Liver (tissue), 9 donors: ENCODE measurements around the gene ERH. TPM values are rescaled to one million over a fixed set of nuclear protein-coding genes. Genes with fewer than 3 reads are reported as not detected.

Experiments used
- DNase-seq: peaks from one replicate; pipeline ENCODE4 v3.0.0-alpha.2; 2017; ENCODE audit warnings: low spot score
- H3K27ac ChIP-seq, 2 donors: one replicate each; pipeline ENCODE4 v1.7.0; 2013; ENCODE audit warnings: inconsistent platforms in 2 of 2, low read length in 2 of 2, control low read depth in 1 of 2, low read depth in 1 of 2, mild to moderate bottlenecking in 1 of 2
- H3K27me3 ChIP-seq, 4 donors: one replicate each; pipeline versions ENCODE4 v1.6.1 to v1.7.0; 2013; ENCODE audit warnings: low read length in 3 of 4, inconsistent platforms in 1 of 4, mild to moderate bottlenecking in 1 of 4, moderate library complexity in 1 of 4; ENCODE audit not compliant: control insufficient read depth in 4 of 4, insufficient read depth in 4 of 4
- H3K36me3 ChIP-seq, 4 donors: one replicate each; pipeline versions ENCODE4 v1.6.1 to v1.7.0; 2013; ENCODE audit warnings: low read length in 3 of 4, mild to moderate bottlenecking in 3 of 4, low read depth in 1 of 4, moderate library complexity in 1 of 4; ENCODE audit not compliant: control insufficient read depth in 4 of 4, insufficient read depth in 3 of 4
- H3K4me1 ChIP-seq, 4 donors: one replicate each; pipeline versions ENCODE4 v1.6.1 to v1.7.0; 2013; ENCODE audit warnings: low read length in 3 of 4, mild to moderate bottlenecking in 3 of 4, moderate library complexity in 1 of 4; ENCODE audit not compliant: control insufficient read depth in 4 of 4, insufficient read depth in 4 of 4
- H3K4me3 ChIP-seq, 3 donors: one replicate each; pipeline versions ENCODE4 v1.6.1 to v1.7.0; 2013; ENCODE audit warnings: low read length in 3 of 3, control low read depth in 1 of 3, low read depth in 1 of 3, mild to moderate bottlenecking in 1 of 3
- H3K9ac ChIP-seq, 2 donors: one replicate each; pipeline ENCODE4 v1.7.0; 2013; ENCODE audit warnings: low read length in 2 of 2, mild to moderate bottlenecking in 2 of 2, moderate library complexity in 2 of 2, control low read depth in 1 of 2, low read depth in 1 of 2
- H3K9me3 ChIP-seq, 4 donors: one replicate each; pipeline versions ENCODE4 v1.6.1 to v1.7.0; 2013; ENCODE audit warnings: low read length in 3 of 4; ENCODE audit not compliant: control insufficient read depth in 4 of 4
- ATF3 ChIP-seq: IDR thresholded peaks from 2 replicates; pipeline ENCODE4 v1.6.1; 2016; ENCODE audit warnings: antibody characterized with exemption
- CTCF ChIP-seq: fragments of 150-350 bp; IDR thresholded peaks from 2 replicates; pipeline ENCODE4 v1.5.1; 2017; ENCODE audit warnings: improper control_type of control experiment, low read depth, low read length; ENCODE audit not compliant: missing input control
- EGR1 ChIP-seq, 2 donors: IDR thresholded peaks; 2 replicates each; pipeline ENCODE4 v1.6.1; 2016 to 2018; ENCODE audit warnings: antibody characterized with exemption in 2 of 2, low read depth in 2 of 2
- FOXA1 ChIP-seq: IDR thresholded peaks from 2 replicates; pipeline ENCODE4 v1.6.1; 2016; ENCODE audit warnings: antibody characterized with exemption
- GABPA ChIP-seq, 2 donors: IDR thresholded peaks in 1 of 2; conservative IDR thresholded peaks in 1 of 2; 2 replicates each; pipeline ENCODE4 v1.6.1; 2016; ENCODE audit warnings: antibody characterized with exemption in 2 of 2, mild to moderate bottlenecking in 1 of 2, moderate library complexity in 1 of 2
- HNF4A ChIP-seq, 2 donors: conservative IDR thresholded peaks; 2 replicates each; pipeline ENCODE4 v1.6.1; 2016; ENCODE audit warnings: antibody characterized with exemption in 2 of 2, mild to moderate bottlenecking in 2 of 2
- JUND ChIP-seq, 2 donors: IDR thresholded peaks; 2 replicates each; pipeline ENCODE4 v1.6.1; 2016; ENCODE audit warnings: antibody characterized with exemption in 2 of 2
- MAX ChIP-seq: IDR thresholded peaks from 2 replicates; pipeline ENCODE4 v1.6.1; 2016; ENCODE audit warnings: antibody characterized with exemption
- RXRA ChIP-seq, 2 donors: IDR thresholded peaks; 2 replicates each; pipeline ENCODE4 v1.6.1; 2017 to 2018; ENCODE audit warnings: antibody characterized with exemption in 2 of 2, mild to moderate bottlenecking in 1 of 2
- TAF1 ChIP-seq: conservative IDR thresholded peaks from 2 replicates; pipeline ENCODE4 v1.6.1; 2016; ENCODE audit warnings: antibody characterized with exemption, mild to moderate bottlenecking
- ZBTB33 ChIP-seq: IDR thresholded peaks from 2 replicates; pipeline ENCODE4 v1.6.1; 2016; ENCODE audit warnings: antibody characterized with exemption
- WGBS: extraction: QIAGEN DNeasy Blood & Tissue Kit; methylation state at CpG from one replicate; pipeline ENCODE4 v1.1.7; 2013; 5-methylcytosine and 5-hydroxymethylcytosine counted together
- polyA plus RNA-seq, 2 donors: library from polyadenylated mRNA; stranded (reverse) in 1 of 2; unstranded in 1 of 2; fragments of 200-250 nt in 1 of 2; fragments of >200 nt in 1 of 2; fragmentation: Nextera tagmentation in 1 of 2; extraction: Ambion mirVana in 1 of 2; gene quantifications; one replicate each; pipeline versions ENCODE4 v1.2.1 to v1.2.3, GENCODE V29; 2013 to 2015
- total RNA-seq, 2 donors: library from RNA; depleted of rRNA; stranded (reverse); fragments of >200 nt; gene quantifications; one replicate each; pipeline ENCODE4 v1.2.3, GENCODE V29; 2014
- TF ChIP-seq, protein P1 (sequence below): IDR thresholded peaks from 2 replicates; pipeline ENCODE4 v1.6.1; 2016; ENCODE audit warnings: antibody characterized with exemption, mild to moderate bottlenecking
- donor health status: healthy.
- donor health status: healthy.
- donor health status: healthy.
- donor health status: healthy.
- donor health status: healthy.

Gene ERH
- total and polyA plus RNA-seq, 4 donors = 49.2 to 78.0 (median 63.4) TPM

- peaks cover 0 to 3% (median 0%) of the 10 kb centered on the region in 4 donors for H3K4me1 ChIP-seq
- no peak overlapping the region for H3K4me3 ChIP-seq
- no peaks in the 10 kb centered on the region for H3K36me3 ChIP-seq
- H3K9ac ChIP-seq = no peak overlapping the region
- no peak for DNase-seq
- TF ChIP-seq JUND (IDR thresholded peaks at IDR 0.05) (no peak), TAF1 (no peak), ZBTB33 (no peak), RXRA (IDR thresholded peaks at IDR 0.05) (no peak), MAX (no peak), EGR1 (IDR thresholded peaks at IDR 0.05; ENCODE audit: low read depth in 2 of 2) (no peak), HNF4A (conservative IDR thresholded peaks at IDR 0.05) (no peak)
- TF ChIP-seq, protein P1, sequence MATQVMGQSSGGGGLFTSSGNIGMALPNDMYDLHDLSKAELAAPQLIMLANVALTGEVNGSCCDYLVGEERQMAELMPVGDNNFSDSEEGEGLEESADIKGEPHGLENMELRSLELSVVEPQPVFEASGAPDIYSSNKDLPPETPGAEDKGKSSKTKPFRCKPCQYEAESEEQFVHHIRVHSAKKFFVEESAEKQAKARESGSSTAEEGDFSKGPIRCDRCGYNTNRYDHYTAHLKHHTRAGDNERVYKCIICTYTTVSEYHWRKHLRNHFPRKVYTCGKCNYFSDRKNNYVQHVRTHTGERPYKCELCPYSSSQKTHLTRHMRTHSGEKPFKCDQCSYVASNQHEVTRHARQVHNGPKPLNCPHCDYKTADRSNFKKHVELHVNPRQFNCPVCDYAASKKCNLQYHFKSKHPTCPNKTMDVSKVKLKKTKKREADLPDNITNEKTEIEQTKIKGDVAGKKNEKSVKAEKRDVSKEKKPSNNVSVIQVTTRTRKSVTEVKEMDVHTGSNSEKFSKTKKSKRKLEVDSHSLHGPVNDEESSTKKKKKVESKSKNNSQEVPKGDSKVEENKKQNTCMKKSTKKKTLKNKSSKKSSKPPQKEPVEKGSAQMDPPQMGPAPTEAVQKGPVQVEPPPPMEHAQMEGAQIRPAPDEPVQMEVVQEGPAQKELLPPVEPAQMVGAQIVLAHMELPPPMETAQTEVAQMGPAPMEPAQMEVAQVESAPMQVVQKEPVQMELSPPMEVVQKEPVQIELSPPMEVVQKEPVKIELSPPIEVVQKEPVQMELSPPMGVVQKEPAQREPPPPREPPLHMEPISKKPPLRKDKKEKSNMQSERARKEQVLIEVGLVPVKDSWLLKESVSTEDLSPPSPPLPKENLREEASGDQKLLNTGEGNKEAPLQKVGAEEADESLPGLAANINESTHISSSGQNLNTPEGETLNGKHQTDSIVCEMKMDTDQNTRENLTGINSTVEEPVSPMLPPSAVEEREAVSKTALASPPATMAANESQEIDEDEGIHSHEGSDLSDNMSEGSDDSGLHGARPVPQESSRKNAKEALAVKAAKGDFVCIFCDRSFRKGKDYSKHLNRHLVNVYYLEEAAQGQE = no peak
- peaks cover 0 to 2% (median 0%) of the 10 kb centered on the region in 4 donors for H3K27me3 ChIP-seq
- no peak overlapping the region for H3K27ac ChIP-seq
- 70% methylated on average over 7 of the region's 7 CpGs for WGBS
- H3K9me3 ChIP-seq = no peaks in the 10 kb centered on the region
These were observed 41.1 kb downstream of the ERH start for GRCh38 chr14:69356903-69357543.

DNA sequence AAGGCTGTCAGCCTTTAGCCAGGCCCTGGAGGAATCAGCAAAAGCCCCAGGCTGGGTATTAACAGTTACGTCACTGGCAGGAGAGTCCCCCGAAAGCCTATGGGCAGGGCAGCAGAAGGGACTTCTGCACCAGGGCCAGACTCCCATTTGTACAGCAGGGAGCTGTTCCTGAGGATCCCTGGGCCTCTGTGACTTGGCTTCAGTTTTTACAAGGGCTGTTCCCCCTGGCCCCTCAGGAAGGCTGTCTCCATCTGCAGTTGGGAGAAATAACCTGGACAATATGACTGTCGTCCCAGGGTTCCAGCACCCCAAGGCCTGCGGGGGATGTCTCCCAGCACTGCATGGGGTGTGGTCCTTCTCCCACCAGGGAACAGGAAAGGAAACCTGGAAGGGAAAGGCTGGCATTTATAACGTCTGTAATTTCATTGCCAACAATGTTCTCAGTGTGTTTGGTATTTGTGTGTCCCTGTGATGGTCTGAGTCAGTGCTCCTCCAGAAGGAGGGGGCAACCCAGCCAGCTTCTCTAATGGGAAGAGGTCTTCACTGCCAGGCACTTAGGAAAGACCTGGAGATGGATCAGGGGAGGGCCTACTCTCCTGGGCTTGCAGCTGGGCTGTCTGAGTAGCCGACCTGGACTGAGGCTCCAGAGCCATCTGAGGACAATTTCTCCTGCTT, 42.4 kb downstream of the ERH start:
- H3K27ac ChIP-seq = no peak overlapping the region
- peaks cover 0 to 2% (median 0%) of the 10 kb centered on the region in 4 donors for H3K27me3 ChIP-seq
- peaks cover 0 to 3% (median 0%) of the 10 kb centered on the region in 4 donors for H3K4me1 ChIP-seq
- 84% methylated on average over 6 of the region's 6 CpGs for WGBS
- H3K9me3 ChIP-seq = no peaks in the 10 kb centered on the region
- no peak for DNase-seq
- no peak for TF ChIP-seq FOXA1
- no peak for TF ChIP-seq ATF3
- no peak for TF ChIP-seq CTCF
- no peak for TF ChIP-seq GABPA (IDR thresholded peaks at IDR 0.05 in 1 of 2, conservative IDR thresholded peaks at IDR 0.05 in 1 of 2)
- no peaks in the 10 kb centered on the region for H3K36me3 ChIP-seq
- no peak overlapping the region for H3K4me3 ChIP-seq
- no peak overlapping the region for H3K9ac ChIP-seq
